Stimulated activated CD8-positive, alpha-beta memory T cell treated with anti-CD3 and anti-CD28 coated beads, Interleukin-4, amount 100 ng/mL, for 48 hours (primary cell): ENCODE data around the gene TNFRSF19.
"Not testable (repeated sequence)": the region's sequence is repeated elsewhere in the genome, so short reads cannot be mapped to it uniquely, and the experiment has no call there.

ENCODE experiments used
- DNase-seq: peaks from one replicate; pipeline ENCODE4 v3.0.0-alpha.2; 2020

The TNFRSF19 gene

GRCh38 chr13:23660249-23660648 lies 90.0 kb downstream of the TNFRSF19 start:
- no peak for DNase-seq

- DNase-seq: no peak
Measured at GRCh38 chr13:23666582-23666981, 96.4 kb downstream of the TNFRSF19 start.

GRCh38 chr13:23667750-23668149 lies 97.5 kb downstream of the TNFRSF19 start:
- no peak for DNase-seq

- DNase-seq: no peak
Measured at GRCh38 chr13:23668562-23668961, 98.3 kb downstream of the TNFRSF19 start.

- DNase-seq: no peak
Measured at GRCh38 chr13:23670793-23671192, 100.6 kb downstream of the TNFRSF19 start.

GRCh38 chr13:23671377-23671776 lies 101.2 kb downstream of the TNFRSF19 start:
- no peak for DNase-seq

- no peak for DNase-seq
Measured at GRCh38 chr13:23671897-23672296, 101.7 kb downstream of the TNFRSF19 start.

- no peak for DNase-seq
Measured at GRCh38 chr13:23672616-23673015, 102.4 kb downstream of the TNFRSF19 start.

- DNase-seq: no peak
Measured at GRCh38 chr13:23673354-23673753, 103.1 kb downstream of the TNFRSF19 start.

GRCh38 chr13:23673867-23674605 lies 103.8 kb downstream of the TNFRSF19 start:
- no peak for DNase-seq

- DNase-seq: no peak
Measured at GRCh38 chr13:23674795-23675640, 104.8 kb downstream of the TNFRSF19 start.

- DNase-seq: not testable (repeated sequence)
Measured at GRCh38 chr13:23677679-23678288, 107.6 kb downstream of the TNFRSF19 start.

- DNase-seq: no peak
Measured at GRCh38 chr13:23678795-23679194, 108.6 kb downstream of the TNFRSF19 start.

- no peak for DNase-seq
Measured at GRCh38 chr13:23679220-23679619, 109.0 kb downstream of the TNFRSF19 start.

GRCh38 chr13:23680845-23681669 lies 110.8 kb downstream of the TNFRSF19 start:
- no peak for DNase-seq

- no peak for DNase-seq
Measured at GRCh38 chr13:23683084-23683483, 112.9 kb downstream of the TNFRSF19 start.

GRCh38 chr13:23684647-23685046 lies 114.4 kb downstream of the TNFRSF19 start:
- no peak for DNase-seq

- DNase-seq: no peak
Measured at GRCh38 chr13:23685416-23685815, 115.2 kb downstream of the TNFRSF19 start.

- DNase-seq: no peak
Measured at GRCh38 chr13:23686948-23687347, 116.7 kb downstream of the TNFRSF19 start.

GRCh38 chr13:23687614-23688013 lies 117.4 kb downstream of the TNFRSF19 start:
- no peak for DNase-seq

- DNase-seq: no peak
Measured at GRCh38 chr13:23688336-23688735, 118.1 kb downstream of the TNFRSF19 start.

- no peak for DNase-seq
Measured at GRCh38 chr13:23690668-23691067, 120.5 kb downstream of the TNFRSF19 start.

- no peak for DNase-seq
Measured at GRCh38 chr13:23692816-23693215, 122.6 kb downstream of the TNFRSF19 start.
